IMR-90 (cell line): Measurements from ENCODE around the gene POLRMT. TPM values are rescaled to one million over a fixed set of nuclear protein-coding genes. Genes with fewer than 3 reads are reported as not detected.

Source experiments
- ATAC-seq: fragments of 200-7000 bp; cut with Tn5 transposase; 2 replicates; pipeline ENCODE4 v1.9.1; 2020; ENCODE audit warnings: low read depth, mild to moderate bottlenecking, moderate library complexity
- BruUV-seq: library from RNA; stranded (reverse); fragments of 400-500 nt; replicated peaks from 2 replicates; lab custom pipeline; 2021; lab: Mats Ljungman, UMichigan
- CTCF ChIA-PET: fragments of 300-600 bp; formaldehyde crosslinking; extraction: SDS; loops from one replicate; lab custom pipeline; 2021; ENCODE audit warnings: antibody characterized with exemption; lab: Yijun Ruan, JAX
- POLR2A ChIA-PET: fragments of 300-600 bp; sonication (Branson Sonifier 250); formaldehyde crosslinking; loops from one replicate; lab custom pipeline; 2022; ENCODE audit warnings: antibody characterized with exemption; ENCODE audit not compliant: unreplicated experiment; lab: Charles Lee
- DNase-seq: peaks from one replicate; pipeline ENCODE4 v3.0.0; 2013
- H2AFZ ChIP-seq: replicated peaks from 2 replicates; pipeline ENCODE3; 2013; ENCODE audit warnings: low read length, mild to moderate bottlenecking; ENCODE audit not compliant: poor library complexity
- H2AK5ac ChIP-seq: 2 replicates; pipeline ENCODE4 v1.6.1; 2013; ENCODE audit warnings: low read depth, low read length, inconsistent platforms
- H2AK9ac ChIP-seq: replicated peaks from 2 replicates; pipeline ENCODE3; 2013; ENCODE audit warnings: mild to moderate bottlenecking, low read depth, low read length, moderate library complexity; ENCODE audit not compliant: poor library complexity
- H2BK120ac ChIP-seq: 2 replicates; pipeline ENCODE4 v1.6.1; 2013; ENCODE audit warnings: low read depth, low read length, inconsistent platforms
- H2BK15ac ChIP-seq: 3 replicates; pipeline ENCODE4 v1.6.1; 2013; ENCODE audit warnings: low read depth, low read length, inconsistent platforms
- H2BK20ac ChIP-seq: 2 replicates; pipeline ENCODE4 v1.6.1; 2013; ENCODE audit warnings: low read depth, mild to moderate bottlenecking, inconsistent platforms, low read length, moderate library complexity
- H2BK5ac ChIP-seq: 2 replicates; pipeline ENCODE4 v1.6.1; 2013; ENCODE audit warnings: mild to moderate bottlenecking, low read depth, low read length, inconsistent platforms; ENCODE audit not compliant: poor library complexity, severe bottlenecking
- H3K14ac ChIP-seq: replicated peaks from 2 replicates; pipeline ENCODE4 v1.6.1; 2013; ENCODE audit warnings: low read depth, low read length, inconsistent platforms
- H3K18ac ChIP-seq: 2 replicates; pipeline ENCODE4 v1.6.1; 2013; ENCODE audit warnings: low read depth, low read length, control low read depth
- H3K23ac ChIP-seq: 2 replicates; pipeline ENCODE4 v1.6.1; 2013; ENCODE audit warnings: low read depth, low read length, inconsistent platforms
- H3K27ac ChIP-seq: 2 replicates; pipeline ENCODE4 v1.5.1; 2013; ENCODE audit warnings: mild to moderate bottlenecking, control low read depth, low read length; ENCODE audit not compliant: insufficient read depth
- H3K27me3 ChIP-seq: 2 replicates; pipeline ENCODE4 v1.6.1; 2013; ENCODE audit warnings: low read length; ENCODE audit not compliant: control insufficient read depth, insufficient read depth
- H3K36me3 ChIP-seq: 2 replicates; pipeline ENCODE4 v1.6.1; 2013; ENCODE audit warnings: low read length, mixed read lengths; ENCODE audit not compliant: control insufficient read depth, insufficient read depth
- H3K4ac ChIP-seq: 2 replicates; pipeline ENCODE4 v1.6.1; 2013; ENCODE audit warnings: low read depth, low read length, inconsistent platforms
- H3K4me1 ChIP-seq: 2 replicates; pipeline ENCODE4 v1.6.1; 2013; ENCODE audit warnings: low read length, mixed read lengths; ENCODE audit not compliant: control insufficient read depth, insufficient read depth
- H3K4me2 ChIP-seq: 2 replicates; pipeline ENCODE4 v1.6.1; 2013; ENCODE audit warnings: low read depth, mild to moderate bottlenecking, control low read depth, low read length, moderate library complexity
- H3K4me3 ChIP-seq: 2 replicates; pipeline ENCODE4 v1.5.1; 2013; ENCODE audit warnings: low read depth, mild to moderate bottlenecking, control low read depth, low read length, moderate library complexity; ENCODE audit not compliant: insufficient read depth
- H3K56ac ChIP-seq: 2 replicates; pipeline ENCODE4 v1.6.1; 2013; ENCODE audit warnings: low read length, inconsistent platforms; ENCODE audit not compliant: insufficient read depth; ENCODE audit errors: extremely low read depth
- H3K79me1 ChIP-seq, 2 experiments: 2 replicates each; pipeline ENCODE4 v1.6.1; 2013; ENCODE audit warnings: low read length in 2 of 2, inconsistent platforms in 1 of 2, low read depth in 1 of 2
- H3K9ac ChIP-seq: 2 replicates; pipeline ENCODE4 v1.6.1; 2013; ENCODE audit warnings: low read depth, low read length, control low read depth
- H3K9me1 ChIP-seq: 2 replicates; pipeline ENCODE4 v1.6.1; 2013; ENCODE audit warnings: low read length, inconsistent platforms; ENCODE audit not compliant: insufficient read depth
- H3K9me3 ChIP-seq: 2 replicates; pipeline ENCODE4 v1.6.1; 2013; ENCODE audit warnings: low read length; ENCODE audit not compliant: control insufficient read depth, insufficient read depth
- H4K20me1 ChIP-seq: 2 replicates; pipeline ENCODE4 v1.6.1; 2013; ENCODE audit warnings: low read length, inconsistent platforms; ENCODE audit not compliant: insufficient read depth
- H4K5ac ChIP-seq: 2 replicates; pipeline ENCODE4 v1.6.1; 2013; ENCODE audit warnings: mild to moderate bottlenecking, low read depth, low read length, control low read depth
- H4K8ac ChIP-seq, 2 experiments: 2 replicates each; pipeline ENCODE4 v1.6.1; 2013; ENCODE audit warnings: low read depth in 2 of 2, low read length in 2 of 2, control low read depth in 1 of 2, inconsistent platforms in 1 of 2
- H4K91ac ChIP-seq: 2 replicates; pipeline ENCODE4 v1.6.1; 2013; ENCODE audit warnings: low read depth, low read length, inconsistent platforms; ENCODE audit not compliant: insufficient read depth
- CHD1 ChIP-seq: IDR thresholded peaks from 2 replicates; pipeline ENCODE4 v1.6.1; 2012; ENCODE audit warnings: low read depth, low read length, improper control_type of control experiment
- ELK1 ChIP-seq: fragments of 150-350 bp; IDR thresholded peaks from 2 replicates; pipeline ENCODE4 v1.6.1; 2016; ENCODE audit warnings: low read depth, mild to moderate bottlenecking, low read length, moderate library complexity, borderline replicate concordance
- FOS ChIP-seq: fragments of 150-350 bp; IDR thresholded peaks from 2 replicates; pipeline ENCODE4 v1.6.1; 2016; ENCODE audit warnings: low read depth, low read length
- MAFK ChIP-seq: IDR thresholded peaks from 2 replicates; pipeline ENCODE4 v1.6.1; 2012; ENCODE audit warnings: low read depth, low read length, improper control_type of control experiment
- MAZ ChIP-seq: IDR thresholded peaks from 2 replicates; pipeline ENCODE4 v1.6.1; 2012; ENCODE audit warnings: low read depth, mild to moderate bottlenecking, low read length, improper control_type of control experiment, moderate library complexity, borderline replicate concordance
- RFX5 ChIP-seq: IDR thresholded peaks from 2 replicates; pipeline ENCODE4 v1.8.0; 2012; ENCODE audit warnings: low read depth, mild to moderate bottlenecking, low read length, moderate library complexity
- WGBS, 2 experiments: methylation state at CpG; one replicate each; pipeline versions ENCODE4 v1.1.5 to v1.1.7; 2013; ENCODE audit warnings: missing lambda C conversion rate in 2 of 2; ENCODE audit not compliant: insufficient read length in 1 of 2; ENCODE audit errors: extremely low coverage in 2 of 2; 5-methylcytosine and 5-hydroxymethylcytosine counted together
- dilution Hi-C: fragments of 300-500 bp; cut with HindIII; formaldehyde crosslinking; loops from one replicate; pipeline ENCODE4 v1.14.3; 2018; ENCODE audit warnings: low sequenced_read_pairs; ENCODE audit not compliant: unreplicated experiment
- in situ Hi-C: fragments of 300-500 bp; cut with MboI; formaldehyde crosslinking; loops from 3 replicates; pipeline ENCODE4 v1.14.3; 2019; ENCODE audit warnings: low sequenced_read_pairs, inconsistent platforms, mixed read lengths
- intact Hi-C: fragments of 100-400 bp; cut with micrococcal nuclease; formaldehyde crosslinking; loops from 2 replicates; pipeline ENCODE4 v1.10.0; 2022
- polyA plus RNA-seq, 3 experiments: library from polyadenylated mRNA; depleted of rRNA; stranded (reverse); fragments of >200 nt; gene quantifications; 2 replicates each; pipeline ENCODE4 v1.2.3, GENCODE V29; 2012; ENCODE audit warnings: low replicate concordance in 1 of 3
- total RNA-seq: library from RNA; depleted of rRNA; stranded (reverse); fragments of >200 nt; gene quantifications from 2 replicates; pipeline ENCODE4 v1.2.3, GENCODE V29; 2012

POLRMT gene
- total and polyA plus RNA-seq, 2 of the 4 experiments (the other 2 are of a cell fraction): 9.9 to 29.6 TPM

- POLR2A ChIA-PET: no interaction called here
- peak overlapping the region; percentile 46 for H3K18ac ChIP-seq
- peak overlapping the region; percentile 92 for H3K4ac ChIP-seq
- peaks cover 12% of the 10 kb centered on the region for H4K20me1 ChIP-seq
- peak overlapping the region; percentile 82 for H4K91ac ChIP-seq
- no peak overlapping the region for H3K9ac ChIP-seq
- TF ChIP-seq CHD1 (no peak), MAFK (no peak), MAZ (peak; percentile 58; the same call in 1 of the 2 replicates), RFX5 (no peak), FOS (0 out of 2 replicates have a peak, but pooled peaks have one; percentile 30), ELK1 (no peak)
- no TSS peak for BruUV-seq
- peak overlapping the region; percentile 72 for H2BK20ac ChIP-seq
- H4K8ac ChIP-seq: peak overlapping the region; percentile 53 to 86
- H2AFZ ChIP-seq: peak overlapping the region; percentile 84
- H2AK5ac ChIP-seq: peak overlapping the region; percentile 94
- peak overlapping the region; percentile 87 for H2BK5ac ChIP-seq
- no peaks in the 10 kb centered on the region for H3K36me3 ChIP-seq
- peak overlapping the region; percentile 47 for H3K56ac ChIP-seq
- WGBS, 2 experiments: 29% methylated on average over 12 of the region's 36 CpGs; no CpG with 5 or more reads in 1 of the 2 experiments
- in situ Hi-C loops: no loop called here
- H2BK15ac ChIP-seq: peak overlapping the region; percentile 80; the same call in 1 of the 3 replicates
- intact Hi-C loops: loop anchor here (2.0 kb wide), 1 partner anchor 22 kb away; the partner anchor contains the start of gene POLRMT
- H3K23ac ChIP-seq: peak overlapping the region; percentile 71
- H3K14ac ChIP-seq: peak overlapping the region; percentile 81
- H2BK120ac ChIP-seq: peak overlapping the region; percentile 92
- peaks cover 7% of the 10 kb centered on the region for H3K9me1 ChIP-seq
- ATAC-seq (peak; percentile 70), DNase-seq (peak; percentile 76)
- H3K79me1 ChIP-seq: no peaks in the 10 kb centered on the region
- no peaks in the 10 kb centered on the region for H3K9me3 ChIP-seq
- H3K27ac ChIP-seq: peak overlapping the region; percentile 38
- H3K4me2 ChIP-seq: peak overlapping the region; percentile 11
- H3K27me3 ChIP-seq: no peaks in the 10 kb centered on the region; the same call in 1 of the 2 replicates
- dilution Hi-C loops: no loop called here
- H3K4me1 ChIP-seq: peaks cover 10% of the 10 kb centered on the region
- H4K5ac ChIP-seq: peak overlapping the region; percentile 28; the same call in 1 of the 2 replicates
- H2AK9ac ChIP-seq: peak overlapping the region; percentile 81
- H3K4me3 ChIP-seq: no peak overlapping the region
- CTCF ChIA-PET: no interaction called here
Observed at GRCh38 chr19:610801-611480, 22.4 kb downstream of the POLRMT start.
